Measurements from ENCODE around the gene NPAS4.
"Not testable (repeated sequence)": the region's sequence is repeated elsewhere in the genome, so short reads cannot be mapped to it uniquely, and the experiment has no call there.

The NPAS4 gene

DNA sequence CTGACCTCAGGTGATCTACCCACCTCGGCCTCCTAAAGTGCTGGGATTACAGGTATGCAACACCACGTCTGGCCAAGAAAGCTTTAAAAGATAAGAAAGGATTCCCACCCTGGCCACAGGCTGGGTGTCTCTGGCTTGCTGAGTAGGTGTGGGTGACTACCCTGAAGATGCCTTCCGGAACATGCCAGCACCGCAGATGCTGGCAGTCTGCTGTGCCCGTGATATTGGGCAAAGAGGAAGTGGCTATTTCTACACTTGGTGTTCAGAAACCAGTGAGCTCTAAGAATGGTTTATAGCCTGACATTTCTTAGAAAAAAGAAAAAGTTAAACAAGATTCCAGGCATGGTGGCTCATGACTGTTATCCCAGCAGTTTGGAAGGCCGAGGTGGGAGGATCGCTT, 11.8 kb downstream of the NPAS4 start:
- TF ChIP-seq EZH2phosphoT487 (IDR thresholded peaks at IDR 0.05; ENCODE audit: borderline replicate concordance) = no peak
- TF ChIP-seq, protein P1, sequence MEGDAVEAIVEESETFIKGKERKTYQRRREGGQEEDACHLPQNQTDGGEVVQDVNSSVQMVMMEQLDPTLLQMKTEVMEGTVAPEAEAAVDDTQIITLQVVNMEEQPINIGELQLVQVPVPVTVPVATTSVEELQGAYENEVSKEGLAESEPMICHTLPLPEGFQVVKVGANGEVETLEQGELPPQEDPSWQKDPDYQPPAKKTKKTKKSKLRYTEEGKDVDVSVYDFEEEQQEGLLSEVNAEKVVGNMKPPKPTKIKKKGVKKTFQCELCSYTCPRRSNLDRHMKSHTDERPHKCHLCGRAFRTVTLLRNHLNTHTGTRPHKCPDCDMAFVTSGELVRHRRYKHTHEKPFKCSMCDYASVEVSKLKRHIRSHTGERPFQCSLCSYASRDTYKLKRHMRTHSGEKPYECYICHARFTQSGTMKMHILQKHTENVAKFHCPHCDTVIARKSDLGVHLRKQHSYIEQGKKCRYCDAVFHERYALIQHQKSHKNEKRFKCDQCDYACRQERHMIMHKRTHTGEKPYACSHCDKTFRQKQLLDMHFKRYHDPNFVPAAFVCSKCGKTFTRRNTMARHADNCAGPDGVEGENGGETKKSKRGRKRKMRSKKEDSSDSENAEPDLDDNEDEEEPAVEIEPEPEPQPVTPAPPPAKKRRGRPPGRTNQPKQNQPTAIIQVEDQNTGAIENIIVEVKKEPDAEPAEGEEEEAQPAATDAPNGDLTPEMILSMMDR (conservative IDR thresholded peaks at IDR 0.05; ENCODE audit: low read length) = no peak
- Histone ChIP-seq H4K20me1 (ENCODE audit: insufficient read depth, low read length, poor library complexity, severe bottlenecking) (no peaks in the 10 kb centered on the region), H2AFZ (ENCODE audit: low read length) (no peak overlapping the region), H3K79me2 (ENCODE audit: insufficient read depth, low read length) (peaks cover 9% of the 10 kb centered on the region; the same call in 1 of the 2 replicates), H3K9me2 (replicated peaks; ENCODE audit: low read depth, low read length) (no peaks in the 10 kb centered on the region), H3K4me2 (ENCODE audit: low read depth, low read length, poor library complexity, severe bottlenecking) (no peak overlapping the region), H3K9me3 (ENCODE audit: insufficient read depth, low read depth, low read length) (no peaks in the 10 kb centered on the region), H3K4me3 (ENCODE audit: low read length, poor library complexity, severe bottlenecking) (no peak overlapping the region), H3K36me3 (ENCODE audit: insufficient read depth, low read length) (no peaks in the 10 kb centered on the region), H3K9ac (ENCODE audit: low read depth, low read length, poor library complexity, severe bottlenecking) (no peak overlapping the region), H3K27me3 (ENCODE audit: insufficient read depth, low read length, poor library complexity, severe bottlenecking) (no peaks in the 10 kb centered on the region), H3F3A (ENCODE audit: low read depth) (no peaks in the 10 kb centered on the region), H3K4me1 (ENCODE audit: insufficient read depth, low read length, poor library complexity, severe bottlenecking) (peaks cover 5% of the 10 kb centered on the region)

DNA sequence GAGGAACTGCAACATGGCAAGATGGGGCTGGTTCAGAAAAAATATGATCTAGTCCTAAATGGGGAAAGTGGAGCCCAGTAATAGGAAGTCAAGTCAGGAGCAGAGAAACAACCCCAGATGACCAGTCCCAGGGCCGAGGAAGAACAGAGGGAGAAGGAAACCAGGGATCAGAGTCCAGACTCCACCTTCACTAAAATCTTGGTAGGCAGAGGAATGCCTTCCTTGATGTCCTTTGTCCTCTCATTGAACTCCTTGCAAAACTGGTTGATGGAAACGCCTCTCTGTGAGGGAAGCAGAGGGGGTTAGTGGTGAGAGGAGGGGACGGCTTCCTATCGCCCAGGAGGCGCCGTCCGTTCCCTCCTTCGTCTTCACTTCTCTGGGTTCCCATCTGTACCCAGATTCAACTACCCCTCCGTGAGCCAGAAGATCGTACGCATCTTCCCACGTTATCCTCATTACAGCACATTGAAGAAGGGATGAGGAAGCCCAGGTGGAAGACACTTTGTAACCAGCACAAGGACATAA, 17.2 kb downstream of the NPAS4 start:
- H2AFZ ChIP-seq (ENCODE audit: low read length) = peak overlapping the region; percentile 99
- TF ChIP-seq EZH2phosphoT487 (IDR thresholded peaks at IDR 0.05; ENCODE audit: borderline replicate concordance) = no peak
- TF ChIP-seq, protein P1 (conservative IDR thresholded peaks at IDR 0.05; ENCODE audit: low read length) = no peak
- no peaks in the 10 kb centered on the region for H4K20me1 ChIP-seq (ENCODE audit: insufficient read depth, low read length, poor library complexity, severe bottlenecking)
- H3K36me3 ChIP-seq (ENCODE audit: insufficient read depth, low read length) = no peaks in the 10 kb centered on the region
- peak overlapping the region; percentile 95 for H3K4me2 ChIP-seq (ENCODE audit: low read depth, low read length, poor library complexity, severe bottlenecking)
- H3F3A ChIP-seq (ENCODE audit: low read depth) = no peaks in the 10 kb centered on the region
- no peaks in the 10 kb centered on the region for H3K9me3 ChIP-seq (ENCODE audit: insufficient read depth, low read depth, low read length)
- H3K9me2 ChIP-seq (replicated peaks; ENCODE audit: low read depth, low read length) = no peaks in the 10 kb centered on the region
- peaks cover 17% of the 10 kb centered on the region; the same call in 1 of the 2 replicates for H3K79me2 ChIP-seq (ENCODE audit: insufficient read depth, low read length)
- peak overlapping the region; percentile 87 for H3K9ac ChIP-seq (ENCODE audit: low read depth, low read length, poor library complexity, severe bottlenecking)
- no peaks in the 10 kb centered on the region for H3K27me3 ChIP-seq (ENCODE audit: insufficient read depth, low read length, poor library complexity, severe bottlenecking)
- peaks cover 10% of the 10 kb centered on the region for H3K4me1 ChIP-seq (ENCODE audit: insufficient read depth, low read length, poor library complexity, severe bottlenecking)
- H3K4me3 ChIP-seq (ENCODE audit: low read length, poor library complexity, severe bottlenecking) = peak overlapping the region; percentile 94

DNA sequence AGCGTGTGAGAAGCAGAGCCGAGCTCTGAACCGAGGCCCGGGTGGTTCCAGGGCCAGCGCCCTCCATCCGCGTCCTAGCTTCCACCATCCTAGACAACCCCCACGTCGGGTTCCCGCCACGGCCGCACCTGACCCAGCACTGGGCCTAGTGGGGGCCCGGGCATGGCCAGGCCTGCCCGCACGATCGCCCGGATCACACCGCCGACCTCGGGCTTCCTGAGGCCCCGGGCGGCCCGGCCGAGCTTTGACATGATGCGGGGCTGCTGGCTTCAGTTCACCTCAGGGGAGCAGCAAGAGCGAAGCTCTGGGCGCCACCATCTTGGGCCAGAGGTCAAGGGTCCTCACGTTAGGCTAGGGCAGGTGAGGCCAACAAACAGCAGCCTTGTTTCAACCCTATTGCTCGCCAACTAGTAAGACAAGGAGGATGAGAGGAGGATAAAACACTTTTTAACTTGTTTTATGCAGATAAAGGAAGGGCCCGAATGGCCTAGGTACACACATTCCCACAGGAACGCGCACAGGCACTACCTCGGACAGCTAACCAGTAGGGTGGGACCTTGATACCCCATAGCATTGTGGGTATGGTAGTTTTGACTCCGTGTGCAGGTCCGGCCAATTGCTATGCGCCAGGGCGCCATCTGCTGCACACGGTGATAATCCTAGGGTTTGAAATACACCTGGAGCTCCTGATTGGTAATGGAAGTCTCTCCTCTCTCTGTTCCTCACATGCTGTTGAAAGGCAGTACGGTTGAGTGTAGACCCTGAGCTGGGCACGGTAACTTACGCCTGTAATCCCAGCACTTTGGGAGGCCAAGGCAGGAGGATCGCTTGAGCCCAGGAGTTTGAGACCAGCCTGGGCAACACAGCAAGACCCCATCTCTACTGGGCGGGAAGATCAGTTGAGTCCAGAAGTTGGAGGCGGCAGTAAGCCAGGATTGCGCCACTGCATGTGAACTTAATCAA, 17.9 kb downstream of the NPAS4 start, which contains the start of gene MRPL11:
MRPL11 (minus strand) TSS at position 345 of the 963 bp plus-strand sequence; CDS start at position 251, 94 bp downstream.
- peak within 1 kb of the TSS; percentile 95 for H3K4me2 ChIP-seq (ENCODE audit: low read depth, low read length, poor library complexity, severe bottlenecking)
- H3K4me1 ChIP-seq (ENCODE audit: insufficient read depth, low read length, poor library complexity, severe bottlenecking) = peaks cover 10% of the 10 kb centered on the region
- peak within 1 kb of the TSS; percentile 99 for H2AFZ ChIP-seq (ENCODE audit: low read length)
- peak within 1 kb of the TSS; percentile 94 for H3K4me3 ChIP-seq (ENCODE audit: low read length, poor library complexity, severe bottlenecking)
- no peaks in the 10 kb centered on the region for H3K27me3 ChIP-seq (ENCODE audit: insufficient read depth, low read length, poor library complexity, severe bottlenecking)
- no peaks in the 10 kb centered on the region; the same call in 1 of the 2 replicates for H3K9me3 ChIP-seq (ENCODE audit: insufficient read depth, low read depth, low read length)
- H4K20me1 ChIP-seq (ENCODE audit: insufficient read depth, low read length, poor library complexity, severe bottlenecking) = no peaks in the 10 kb centered on the region
- peaks cover 17% of the 10 kb centered on the region; the same call in 1 of the 2 replicates for H3K79me2 ChIP-seq (ENCODE audit: insufficient read depth, low read length)
- H3K9ac ChIP-seq (ENCODE audit: low read depth, low read length, poor library complexity, severe bottlenecking) = peak within 1 kb of the TSS; percentile 87
- no peaks in the 10 kb centered on the region for H3F3A ChIP-seq (ENCODE audit: low read depth)
- H3K36me3 ChIP-seq (ENCODE audit: insufficient read depth, low read length) = no peaks in the 10 kb centered on the region
- TF ChIP-seq, protein P1 (conservative IDR thresholded peaks at IDR 0.05; ENCODE audit: low read length) = peak; percentile 77
- no peak for TF ChIP-seq EZH2phosphoT487 (IDR thresholded peaks at IDR 0.05; ENCODE audit: borderline replicate concordance)
- H3K9me2 ChIP-seq (replicated peaks; ENCODE audit: low read depth, low read length) = no peaks in the 10 kb centered on the region

DNA sequence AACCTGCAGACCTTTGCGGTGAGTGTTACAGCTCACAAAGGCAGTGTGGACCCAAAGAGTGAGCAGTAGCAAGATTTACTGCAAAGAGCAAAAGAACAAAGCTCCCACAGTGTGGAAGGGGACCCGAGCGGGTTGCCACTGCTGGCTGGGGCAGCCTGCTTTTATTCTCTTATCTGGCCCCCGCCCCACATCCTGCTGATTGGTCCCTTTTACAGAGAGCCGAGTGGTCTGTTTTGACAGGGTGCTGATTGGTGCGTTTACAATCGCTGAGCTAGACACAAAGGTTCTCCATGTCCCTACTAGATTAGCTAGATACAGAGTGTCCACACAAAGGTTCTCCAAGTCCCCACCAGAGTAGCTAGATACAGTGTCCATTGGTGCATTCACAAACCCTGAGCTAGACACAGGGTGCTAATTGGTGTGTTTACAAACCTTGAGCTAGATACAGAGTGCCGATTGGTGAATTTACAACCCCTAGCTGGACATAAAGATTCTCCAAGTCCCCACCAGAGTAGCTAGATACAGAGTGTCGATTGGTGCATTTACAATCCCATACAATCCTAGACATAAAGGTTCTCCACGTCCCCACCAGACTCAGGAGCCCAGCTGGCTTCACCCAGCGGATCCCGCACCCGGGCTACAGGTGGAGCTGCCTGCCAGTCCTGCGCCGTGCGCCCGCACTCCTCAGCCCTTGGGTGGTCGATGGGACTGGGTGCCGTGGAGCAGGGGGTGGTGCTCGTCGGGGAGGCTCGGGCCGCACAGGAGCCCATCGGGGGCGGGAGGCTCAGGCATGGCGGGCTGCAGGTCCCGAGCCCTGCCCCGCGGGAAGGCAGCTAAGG, 19.5 kb downstream of the NPAS4 start:
- peaks cover 10% of the 10 kb centered on the region for H3K4me1 ChIP-seq (ENCODE audit: insufficient read depth, low read length, poor library complexity, severe bottlenecking)
- not testable (repeated sequence) for H3K9me2 ChIP-seq (replicated peaks; ENCODE audit: low read depth, low read length); H3F3A ChIP-seq (ENCODE audit: low read depth); H3K9me3 ChIP-seq (ENCODE audit: insufficient read depth, low read depth, low read length); H4K20me1 ChIP-seq (ENCODE audit: insufficient read depth, low read length, poor library complexity, severe bottlenecking); H3K4me3 ChIP-seq (ENCODE audit: low read length, poor library complexity, severe bottlenecking); H3K27me3 ChIP-seq (ENCODE audit: insufficient read depth, low read length, poor library complexity, severe bottlenecking); H3K4me2 ChIP-seq (ENCODE audit: low read depth, low read length, poor library complexity, severe bottlenecking); H3K36me3 ChIP-seq (ENCODE audit: insufficient read depth, low read length); H2AFZ ChIP-seq (ENCODE audit: low read length); H3K9ac ChIP-seq (ENCODE audit: low read depth, low read length, poor library complexity, severe bottlenecking)
- H3K79me2 ChIP-seq (ENCODE audit: insufficient read depth, low read length) = peaks cover 17% of the 10 kb centered on the region; the same call in 1 of the 2 replicates
